ENCODE results near the gene GPI.
"Not testable (repeated sequence)": the region's sequence is repeated elsewhere in the genome, so short reads cannot be mapped to it uniquely, and the experiment has no call there.

GPI gene

GRCh38 chr19:34386645-34387445, 21.8 kb downstream of the GPI start:
- TF ChIP-seq CTCF (conservative IDR thresholded peaks at IDR 0.05; ENCODE audit: low read depth, low read length), result no peak
- no peak for DNase-seq (ENCODE audit: low read depth)
- H3K4me3 ChIP-seq (ENCODE audit: low read depth, low read length), result no peak overlapping the region

GRCh38 chr19:34387446-34387810, 22.4 kb downstream of the GPI start:
- no peak for TF ChIP-seq CTCF (conservative IDR thresholded peaks at IDR 0.05; ENCODE audit: low read depth, low read length)

GRCh38 chr19:34388745-34389144, 23.7 kb downstream of the GPI start:
- H3K4me3 ChIP-seq (ENCODE audit: low read depth, low read length); DNase-seq (ENCODE audit: low read depth): not testable (repeated sequence)

More at GRCh38 chr19:34387446-34387810, 22.4 kb downstream of the GPI start:
- no peak for DNase-seq (ENCODE audit: low read depth)
- no peak overlapping the region for H3K4me3 ChIP-seq (ENCODE audit: low read depth, low read length)

- H3K4me3 ChIP-seq (ENCODE audit: low read depth, low read length), result no peak overlapping the region
- no peak for TF ChIP-seq CTCF (conservative IDR thresholded peaks at IDR 0.05; ENCODE audit: low read depth, low read length)
- no peak for DNase-seq (ENCODE audit: low read depth)
Measured at GRCh38 chr19:34391813-34392212, 26.8 kb downstream of the GPI start.

- no peak for DNase-seq (ENCODE audit: low read depth)
- no peak overlapping the region for H3K4me3 ChIP-seq (ENCODE audit: low read depth, low read length)
- TF ChIP-seq CTCF (conservative IDR thresholded peaks at IDR 0.05; ENCODE audit: low read depth, low read length), result no peak
Measured at GRCh38 chr19:34393031-34393430, 28.0 kb downstream of the GPI start.

GRCh38 chr19:34393629-34394028, 28.6 kb downstream of the GPI start:
- no peak for DNase-seq (ENCODE audit: low read depth)
- no peak overlapping the region for H3K4me3 ChIP-seq (ENCODE audit: low read depth, low read length)
- TF ChIP-seq CTCF (conservative IDR thresholded peaks at IDR 0.05; ENCODE audit: low read depth, low read length), result no peak

- TF ChIP-seq CTCF (conservative IDR thresholded peaks at IDR 0.05; ENCODE audit: low read depth, low read length), result no peak
- no peak for DNase-seq (ENCODE audit: low read depth)
- H3K4me3 ChIP-seq (ENCODE audit: low read depth, low read length), result no peak overlapping the region
Measured at GRCh38 chr19:34397853-34398252, 32.9 kb downstream of the GPI start.

Data from choroid plexus epithelial cell (primary cell).